ENCODE measurements around the gene TMCC2.

DNA sequence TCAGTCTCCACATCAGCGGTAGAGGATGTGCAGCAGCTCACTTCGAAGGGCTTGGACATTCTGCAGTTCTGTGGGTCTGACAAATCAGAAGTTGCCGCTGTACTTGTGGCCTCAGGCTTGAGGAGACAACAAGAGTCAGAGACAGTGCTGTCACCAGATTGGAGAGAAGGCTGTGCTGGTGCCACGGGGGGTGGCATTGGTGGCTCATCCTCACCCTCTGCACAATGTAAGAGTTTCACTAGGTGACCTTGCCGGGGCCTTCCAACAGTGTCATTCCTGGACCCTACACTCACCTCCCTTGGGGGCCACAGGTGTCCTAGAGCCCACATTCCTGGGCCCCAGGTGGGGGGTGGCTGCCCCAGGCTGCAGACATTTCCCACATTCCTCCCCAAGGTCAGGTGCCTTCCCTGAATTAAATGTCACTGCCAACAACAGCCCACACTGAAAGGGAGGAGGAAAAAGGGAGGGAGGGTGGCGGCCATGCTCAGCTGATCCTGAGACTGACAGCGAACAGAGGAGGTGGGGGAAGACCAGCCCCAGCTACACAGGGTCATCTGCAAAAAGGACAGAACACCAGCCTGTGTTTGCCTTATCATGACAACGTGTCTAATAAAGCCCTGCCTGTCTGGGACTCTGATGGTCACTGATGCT, 46.4 kb downstream of the TMCC2 start:
- TF ChIP-seq, protein P1, sequence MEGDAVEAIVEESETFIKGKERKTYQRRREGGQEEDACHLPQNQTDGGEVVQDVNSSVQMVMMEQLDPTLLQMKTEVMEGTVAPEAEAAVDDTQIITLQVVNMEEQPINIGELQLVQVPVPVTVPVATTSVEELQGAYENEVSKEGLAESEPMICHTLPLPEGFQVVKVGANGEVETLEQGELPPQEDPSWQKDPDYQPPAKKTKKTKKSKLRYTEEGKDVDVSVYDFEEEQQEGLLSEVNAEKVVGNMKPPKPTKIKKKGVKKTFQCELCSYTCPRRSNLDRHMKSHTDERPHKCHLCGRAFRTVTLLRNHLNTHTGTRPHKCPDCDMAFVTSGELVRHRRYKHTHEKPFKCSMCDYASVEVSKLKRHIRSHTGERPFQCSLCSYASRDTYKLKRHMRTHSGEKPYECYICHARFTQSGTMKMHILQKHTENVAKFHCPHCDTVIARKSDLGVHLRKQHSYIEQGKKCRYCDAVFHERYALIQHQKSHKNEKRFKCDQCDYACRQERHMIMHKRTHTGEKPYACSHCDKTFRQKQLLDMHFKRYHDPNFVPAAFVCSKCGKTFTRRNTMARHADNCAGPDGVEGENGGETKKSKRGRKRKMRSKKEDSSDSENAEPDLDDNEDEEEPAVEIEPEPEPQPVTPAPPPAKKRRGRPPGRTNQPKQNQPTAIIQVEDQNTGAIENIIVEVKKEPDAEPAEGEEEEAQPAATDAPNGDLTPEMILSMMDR (IDR thresholded peaks at IDR 0.05): no peak
- no peak for TF ChIP-seq EP300 (IDR thresholded peaks at IDR 0.05)
- TF ChIP-seq POLR2A (IDR thresholded peaks at IDR 0.05): no peak
- no peak for TF ChIP-seq POLR2AphosphoS5 (IDR thresholded peaks at IDR 0.05)

Measured in upper lobe of left lung (tissue), 4 donors.